ENCODE measurements around the gene COL19A1.

DNA sequence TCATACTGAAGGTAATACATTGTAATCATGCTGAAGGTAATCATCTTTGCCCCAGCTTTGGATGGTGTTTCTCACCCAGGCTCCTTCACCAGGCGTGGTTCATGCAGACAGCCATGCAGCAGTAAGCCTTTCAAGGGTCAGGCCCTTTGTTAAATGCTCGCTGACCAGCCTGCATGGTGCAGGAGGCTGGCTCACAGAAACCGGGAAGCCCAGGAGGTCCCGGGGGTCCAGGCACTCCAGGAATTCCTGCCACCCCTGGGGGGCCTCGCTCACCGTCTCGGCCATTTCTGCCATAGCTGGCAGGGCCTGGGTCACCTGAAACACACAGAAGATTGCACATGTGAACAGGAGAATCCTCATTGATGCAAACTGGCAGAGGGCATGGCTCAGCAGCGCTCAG, 350.4 kb downstream of the COL19A1 start:
- no peak for TF ChIP-seq CTCF (IDR thresholded peaks at IDR 0.05)
- TF ChIP-seq POLR2A (IDR thresholded peaks at IDR 0.05), result no peak
